Activated CD8-positive, alpha-beta memory T cell treated with anti-CD3 and anti-CD28 coated beads, Interleukin-2, amount 50 U/mL, for 48 hours (primary cell): Measurements from ENCODE around the gene MYMK.

Experiments
- DNase-seq: peaks from one replicate; pipeline ENCODE4 v3.0.0-alpha.2; 2020

Gene MYMK

DNA sequence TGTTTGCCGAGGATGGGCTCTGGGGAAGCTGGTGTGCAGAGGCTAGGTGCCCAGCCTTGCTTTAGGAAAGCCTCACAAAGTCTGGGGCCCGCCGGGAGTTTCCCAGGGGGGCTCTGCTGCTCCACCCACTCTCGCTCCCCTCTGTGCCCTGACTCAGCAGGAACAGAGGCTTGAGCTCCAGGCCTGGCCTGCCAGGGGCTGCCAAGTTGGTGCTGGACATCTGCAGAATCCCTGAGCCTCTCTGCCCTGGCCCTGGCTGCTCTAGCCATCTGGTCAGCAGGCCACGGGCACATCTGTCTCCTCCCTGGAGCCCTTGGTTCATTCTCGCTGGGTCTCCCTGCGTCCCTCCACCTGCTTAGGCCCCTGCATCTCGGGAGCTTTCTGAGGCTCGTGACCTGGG, 9.1 kb upstream of the MYMK start:
- no peak for DNase-seq

- peak; percentile 84 for DNase-seq
Measured at GRCh38 chr9:133532937-133533668, 8.3 kb upstream of the MYMK start.

- no peak for DNase-seq
Measured at GRCh38 chr9:133531293-133531692, 6.5 kb upstream of the MYMK start.

DNA sequence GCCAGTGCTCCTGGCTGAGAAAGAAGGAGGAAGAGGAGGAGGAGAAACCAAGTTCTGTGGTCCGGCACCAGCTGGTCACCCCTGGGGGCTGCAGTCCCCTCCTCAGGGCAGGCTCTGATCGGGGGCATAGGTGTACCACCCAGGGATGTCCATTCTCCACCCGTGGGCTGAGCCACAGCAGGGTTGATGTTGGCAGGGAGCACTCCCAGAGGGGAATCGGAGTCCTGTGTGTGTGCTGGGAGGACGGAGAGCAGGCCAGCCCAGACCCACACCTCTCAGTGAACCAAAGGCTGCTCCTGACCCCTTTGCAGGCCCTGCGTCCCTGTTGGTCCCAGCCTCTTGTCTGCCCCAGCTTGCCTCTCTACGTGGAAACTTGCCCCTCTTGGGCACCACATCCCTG, 5.1 kb upstream of the MYMK start:
- no peak for DNase-seq

GRCh38 chr9:133529457-133529856, 4.7 kb upstream of the MYMK start:
- DNase-seq, result no peak

DNA sequence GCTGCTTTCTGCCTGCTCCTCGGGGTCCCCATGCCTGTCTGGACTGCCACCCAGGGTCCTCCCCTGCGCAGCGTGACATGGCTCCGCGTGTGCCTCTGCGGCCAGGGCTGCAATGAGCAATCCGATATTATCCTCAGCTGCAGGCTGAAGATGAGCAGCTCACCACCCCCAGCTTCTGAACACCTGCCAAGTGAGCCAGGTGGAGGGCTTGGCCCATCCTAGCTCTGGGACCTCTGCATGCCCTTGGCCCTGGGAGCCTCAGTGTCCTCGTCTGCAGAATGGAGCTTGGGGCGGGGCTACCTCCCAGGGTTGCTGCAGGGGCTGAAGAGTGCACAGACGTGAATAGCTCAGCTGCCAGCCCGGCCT, 4.1 kb upstream of the MYMK start:
- no peak for DNase-seq

DNA sequence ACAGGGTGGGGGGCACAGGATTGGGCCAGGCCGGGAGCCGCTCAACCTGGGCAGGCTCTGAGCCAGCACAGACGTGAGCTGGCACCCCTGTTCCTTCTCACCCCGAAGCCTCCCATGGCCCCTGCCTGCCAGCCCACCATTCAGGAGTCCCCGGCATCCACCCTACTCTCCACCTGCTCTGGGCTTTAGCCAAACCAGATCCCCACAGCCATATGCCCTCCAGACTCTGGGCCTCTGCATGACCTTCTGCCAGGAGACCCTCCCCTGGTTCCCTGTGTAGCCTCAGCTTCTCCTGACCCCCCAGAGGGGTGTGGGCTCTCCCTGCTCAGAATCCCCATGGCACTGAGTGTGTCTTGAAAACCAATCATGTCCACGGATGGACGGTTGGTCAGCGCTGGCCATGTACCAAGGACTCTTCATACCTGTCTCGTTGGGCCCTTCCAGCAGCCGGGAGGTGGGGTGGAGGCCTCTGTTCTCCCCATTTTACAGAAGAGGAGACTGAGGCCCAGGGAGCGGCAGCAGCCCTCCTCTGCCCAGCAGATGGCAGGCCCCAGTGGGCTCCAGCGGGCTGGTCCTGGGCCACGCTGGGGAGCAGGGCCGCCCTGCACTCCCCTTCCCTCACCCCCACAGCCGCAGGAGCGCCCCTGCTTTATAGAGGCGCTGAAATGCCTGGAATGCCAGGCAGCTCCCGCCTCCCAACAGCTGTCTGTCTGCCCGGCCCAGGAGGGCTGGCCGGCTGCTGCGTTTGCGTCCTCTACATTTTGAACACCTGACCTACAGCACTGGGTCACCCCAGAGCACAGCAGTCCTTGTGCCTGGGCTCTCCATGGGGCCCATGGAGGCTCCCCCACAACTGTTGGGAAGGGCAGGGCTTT, 3.5 kb upstream of the MYMK start:
- no peak for DNase-seq

DNA sequence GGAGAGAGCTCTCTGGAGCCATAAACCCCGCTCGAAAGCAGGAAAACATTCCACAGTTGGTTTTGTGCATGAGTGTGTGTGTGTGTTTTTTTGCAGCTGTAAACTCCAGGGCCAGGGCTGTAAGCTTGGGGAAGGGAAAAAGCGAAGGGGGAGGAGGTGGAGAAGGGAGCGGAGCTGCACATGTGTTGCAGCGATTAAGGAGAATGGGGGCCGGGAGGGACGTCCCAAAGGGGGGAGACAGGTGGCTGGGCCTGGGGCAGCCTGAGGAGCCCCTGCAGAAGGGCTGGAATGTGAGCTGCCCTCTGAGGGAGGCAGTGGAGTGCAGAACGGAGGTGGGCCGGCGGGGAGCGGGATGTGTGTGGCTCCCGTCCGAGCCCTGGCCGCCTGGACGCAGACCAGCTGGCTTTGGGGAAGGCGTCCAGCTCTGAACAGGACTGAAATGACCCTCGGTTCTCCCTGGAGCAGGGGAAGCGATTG, 2.7 kb upstream of the MYMK start:
- DNase-seq, result no peak

GRCh38 chr9:133526721-133527321, 2.1 kb upstream of the MYMK start:
- no peak for DNase-seq

GRCh38 chr9:133525677-133526076, 918 bp upstream of the MYMK start:
- no peak for DNase-seq

- no peak for DNase-seq
Measured at GRCh38 chr9:133524146-133524545, 613 bp downstream of the MYMK start.

GRCh38 chr9:133523106-133523505, 1.7 kb downstream of the MYMK start:
- no peak for DNase-seq

DNA sequence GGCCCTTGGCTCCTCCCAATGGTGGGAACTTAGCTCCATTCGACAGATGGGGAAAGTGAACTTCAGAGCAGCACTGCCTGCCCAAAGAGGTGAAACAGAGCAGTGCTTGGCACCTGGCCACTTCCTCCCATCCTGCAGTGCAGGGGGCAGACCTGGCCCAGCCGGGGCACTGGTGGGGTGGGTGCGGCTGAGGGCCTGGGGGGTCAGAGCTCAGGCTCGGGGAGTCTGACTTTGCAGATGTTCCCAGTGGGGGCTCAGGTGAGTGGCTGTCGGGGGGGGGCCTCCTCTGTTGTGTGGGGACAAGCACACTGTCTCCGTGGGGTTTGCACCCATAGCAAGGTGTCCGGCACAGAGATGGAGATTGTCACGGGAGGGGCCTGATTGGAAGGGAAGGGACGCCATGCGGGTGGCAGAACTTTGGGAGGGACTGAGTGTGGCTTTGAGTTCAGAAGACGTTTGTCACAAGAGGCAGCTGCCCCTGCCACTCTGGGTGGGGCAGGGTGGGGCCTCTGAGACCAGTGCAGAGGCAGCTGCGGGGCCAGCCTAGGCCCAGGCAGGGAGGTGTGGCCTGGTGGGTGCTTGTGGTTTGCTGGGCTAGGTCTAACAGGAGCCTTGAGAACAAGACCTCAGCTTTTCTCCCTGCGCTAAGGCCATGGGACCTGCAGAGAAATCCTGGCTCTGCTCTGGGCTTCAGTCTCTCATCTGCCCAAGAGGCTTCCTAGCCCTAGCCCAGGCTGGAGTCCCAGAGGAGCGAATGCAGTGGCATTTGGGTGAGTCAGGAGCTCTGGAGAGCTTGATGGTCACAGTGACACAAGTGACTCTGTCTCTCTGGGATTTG, 2.5 kb downstream of the MYMK start:
- DNase-seq, result no peak

DNA sequence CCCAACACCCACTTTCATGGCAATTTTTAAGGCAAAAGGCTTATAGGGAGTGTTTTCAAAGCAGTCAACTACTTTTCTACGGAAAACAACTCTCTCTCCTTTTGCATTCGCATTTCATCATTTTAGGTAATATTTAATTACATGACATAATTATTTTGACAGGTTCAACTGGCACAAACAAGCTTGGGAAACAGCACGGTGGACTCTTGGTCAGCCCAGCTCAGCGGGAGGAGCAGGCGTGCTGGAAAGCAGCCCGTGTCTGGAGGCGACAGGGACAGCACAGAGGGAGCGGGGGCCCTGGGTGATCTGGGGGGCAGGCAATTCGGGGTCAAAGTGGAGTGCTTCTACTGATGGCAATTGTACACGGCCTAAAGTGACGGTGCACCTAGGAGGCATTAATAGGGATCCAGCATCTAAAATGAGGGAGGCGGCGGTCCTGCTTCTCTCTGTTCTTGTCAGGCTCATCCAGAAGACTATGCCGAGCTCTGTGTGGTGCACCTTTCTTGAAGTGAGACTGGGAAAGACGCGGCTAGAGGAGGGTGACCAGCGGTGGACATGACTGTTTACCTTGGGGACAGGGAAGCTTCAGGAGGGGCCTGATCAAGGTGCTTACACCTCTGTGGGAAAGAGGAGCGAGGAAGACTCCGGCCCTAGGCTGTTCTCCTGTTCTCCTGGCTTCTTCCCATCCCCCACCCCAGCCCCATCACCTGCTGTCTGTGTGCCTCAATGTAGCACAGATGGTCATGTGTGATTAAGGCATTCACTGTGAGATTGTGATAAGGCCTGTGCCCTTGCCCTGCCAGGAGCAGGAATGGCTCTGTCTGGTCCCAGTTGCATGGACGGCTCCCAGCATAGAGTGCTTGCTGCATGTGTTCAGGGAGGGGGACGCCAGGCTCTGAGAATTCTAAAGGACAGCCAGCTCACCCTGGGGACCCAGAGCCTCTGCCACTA, 3.4 kb downstream of the MYMK start:
- no peak for DNase-seq

GRCh38 chr9:133520121-133520835, 4.5 kb downstream of the MYMK start:
- DNase-seq, result no peak

GRCh38 chr9:133519693-133520092, 5.1 kb downstream of the MYMK start:
- no peak for DNase-seq

GRCh38 chr9:133518706-133519449, 5.9 kb downstream of the MYMK start:
- DNase-seq, result no peak

GRCh38 chr9:133518200-133518599, 6.6 kb downstream of the MYMK start:
- DNase-seq, result no peak

GRCh38 chr9:133517711-133518110, 7.0 kb downstream of the MYMK start:
- no peak for DNase-seq

DNA sequence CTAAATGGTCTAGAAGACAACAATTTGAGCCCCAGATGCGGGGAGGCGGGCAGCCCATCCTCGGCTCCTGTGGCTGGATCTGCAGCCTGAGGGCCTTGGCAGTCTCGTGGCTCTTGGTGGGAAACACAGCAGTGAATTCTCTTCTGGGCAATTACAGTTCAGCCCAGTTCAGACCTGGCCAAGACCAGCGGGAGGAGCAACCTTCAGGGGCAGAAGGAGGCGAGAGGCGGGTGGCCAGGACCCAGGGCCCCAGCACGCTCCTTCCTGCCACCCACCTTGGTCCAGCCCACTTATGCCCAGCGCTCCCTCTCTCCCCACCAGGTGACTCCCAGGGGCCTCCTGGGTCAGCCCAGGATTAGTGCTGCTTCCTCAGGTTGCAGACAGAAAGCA, 7.8 kb downstream of the MYMK start:
- no peak for DNase-seq
